Trophoblast cell (in vitro differentiated cells and primary cell): ENCODE measurements around the gene TEX29.

Experiments used
- DNase-seq, 2 donors: peaks; one replicate each; pipeline ENCODE4 v3.0.0-alpha.2; 2016
- H2AFZ ChIP-seq: 2 replicates; pipeline ENCODE4 v1.6.1; 2013; ENCODE audit warnings: low read length, moderate library complexity, mild to moderate bottlenecking; ENCODE audit not compliant: insufficient read depth, poor library complexity
- H2AK5ac ChIP-seq: 2 replicates; pipeline ENCODE4 v1.6.1; 2013; ENCODE audit warnings: mild to moderate bottlenecking, low read length
- H2BK120ac ChIP-seq: 2 replicates; pipeline ENCODE4 v1.6.1; 2013; ENCODE audit warnings: low read length, mild to moderate bottlenecking, moderate library complexity; ENCODE audit not compliant: insufficient read depth, poor library complexity
- H2BK12ac ChIP-seq: 2 replicates; pipeline ENCODE4 v1.6.1; 2013; ENCODE audit warnings: mild to moderate bottlenecking, low read length, moderate library complexity
- H2BK5ac ChIP-seq: 2 replicates; pipeline ENCODE4 v1.6.1; 2013; ENCODE audit warnings: low read length, low read depth, moderate library complexity, mild to moderate bottlenecking; ENCODE audit not compliant: poor library complexity
- H3K14ac ChIP-seq: 2 replicates; pipeline ENCODE4 v1.6.1; 2013; ENCODE audit warnings: mild to moderate bottlenecking, low read length
- H3K18ac ChIP-seq: 2 replicates; pipeline ENCODE4 v1.6.1; 2013; ENCODE audit warnings: mild to moderate bottlenecking, low read length
- H3K23ac ChIP-seq: 2 replicates; pipeline ENCODE4 v1.6.1; 2013; ENCODE audit warnings: low read length
- H3K27ac ChIP-seq: 2 replicates; pipeline ENCODE4 v1.5.1; 2013; ENCODE audit warnings: low read depth, mild to moderate bottlenecking, inconsistent platforms, low read length, moderate library complexity
- H3K27me3 ChIP-seq: 2 replicates; pipeline ENCODE4 v1.6.1; 2013; ENCODE audit warnings: inconsistent platforms, mild to moderate bottlenecking, low read length, moderate library complexity; ENCODE audit not compliant: insufficient read depth
- H3K36me3 ChIP-seq, 2 experiments: 1 replicate in 1 of 2; 2 replicates in 1 of 2; pipeline ENCODE4 v1.6.1; 2013; ENCODE audit warnings: low read length in 2 of 2, mild to moderate bottlenecking in 2 of 2, moderate library complexity in 1 of 2; ENCODE audit not compliant: insufficient read depth in 2 of 2, control insufficient read depth in 1 of 2
- H3K4ac ChIP-seq: 2 replicates; pipeline ENCODE4 v1.6.1; 2013; ENCODE audit warnings: low read depth, mild to moderate bottlenecking, low read length, moderate library complexity
- H3K4me1 ChIP-seq, 2 experiments: 1 replicate in 1 of 2; 2 replicates in 1 of 2; pipeline ENCODE4 v1.6.1; 2013; ENCODE audit warnings: low read length in 2 of 2, mild to moderate bottlenecking in 2 of 2, moderate library complexity in 1 of 2; ENCODE audit not compliant: insufficient read depth in 2 of 2, control insufficient read depth in 1 of 2
- H3K4me2 ChIP-seq: 2 replicates; pipeline ENCODE4 v1.6.1; 2013; ENCODE audit warnings: inconsistent platforms, mild to moderate bottlenecking, low read length, moderate library complexity
- H3K4me3 ChIP-seq: 2 replicates; pipeline ENCODE4 v1.5.1; 2013; ENCODE audit warnings: mild to moderate bottlenecking, low read depth, low read length, inconsistent platforms
- H3K79me1 ChIP-seq: one replicate; pipeline ENCODE4 v1.6.1; 2013; ENCODE audit warnings: low read length
- H3K79me2 ChIP-seq: 2 replicates; pipeline ENCODE4 v1.6.1; 2013; ENCODE audit warnings: low read length, mild to moderate bottlenecking; ENCODE audit not compliant: control insufficient read depth, insufficient read depth, poor library complexity
- H3K9ac ChIP-seq: 2 replicates; pipeline ENCODE4 v1.6.1; 2013; ENCODE audit warnings: mild to moderate bottlenecking, low read length
- H3K9me3 ChIP-seq: 2 replicates; pipeline ENCODE4 v1.6.1; 2013; ENCODE audit warnings: low read depth, mild to moderate bottlenecking, control low read depth, inconsistent platforms, low read length; ENCODE audit not compliant: insufficient read depth
- H4K12ac ChIP-seq: 2 replicates; pipeline ENCODE4 v1.6.1; 2013; ENCODE audit warnings: low read depth, mild to moderate bottlenecking, low read length, moderate library complexity
- H4K8ac ChIP-seq: 2 replicates; pipeline ENCODE4 v1.6.1; 2013; ENCODE audit warnings: low read depth, mild to moderate bottlenecking, low read length, moderate library complexity
- H4K91ac ChIP-seq: one replicate; pipeline ENCODE4 v1.6.1; 2013; ENCODE audit warnings: low read depth, mild to moderate bottlenecking, low read length, moderate library complexity
- WGBS: extraction: QIAGEN DNeasy Blood & Tissue Kit; methylation state at CpG from one replicate; pipeline ENCODE4 v1.1.7; 2013; ENCODE audit warnings: missing lambda C conversion rate; ENCODE audit not compliant: insufficient read length, insufficient coverage; ENCODE audit errors: extremely low coverage; 5-methylcytosine and 5-hydroxymethylcytosine counted together

TEX29 gene

DNA sequence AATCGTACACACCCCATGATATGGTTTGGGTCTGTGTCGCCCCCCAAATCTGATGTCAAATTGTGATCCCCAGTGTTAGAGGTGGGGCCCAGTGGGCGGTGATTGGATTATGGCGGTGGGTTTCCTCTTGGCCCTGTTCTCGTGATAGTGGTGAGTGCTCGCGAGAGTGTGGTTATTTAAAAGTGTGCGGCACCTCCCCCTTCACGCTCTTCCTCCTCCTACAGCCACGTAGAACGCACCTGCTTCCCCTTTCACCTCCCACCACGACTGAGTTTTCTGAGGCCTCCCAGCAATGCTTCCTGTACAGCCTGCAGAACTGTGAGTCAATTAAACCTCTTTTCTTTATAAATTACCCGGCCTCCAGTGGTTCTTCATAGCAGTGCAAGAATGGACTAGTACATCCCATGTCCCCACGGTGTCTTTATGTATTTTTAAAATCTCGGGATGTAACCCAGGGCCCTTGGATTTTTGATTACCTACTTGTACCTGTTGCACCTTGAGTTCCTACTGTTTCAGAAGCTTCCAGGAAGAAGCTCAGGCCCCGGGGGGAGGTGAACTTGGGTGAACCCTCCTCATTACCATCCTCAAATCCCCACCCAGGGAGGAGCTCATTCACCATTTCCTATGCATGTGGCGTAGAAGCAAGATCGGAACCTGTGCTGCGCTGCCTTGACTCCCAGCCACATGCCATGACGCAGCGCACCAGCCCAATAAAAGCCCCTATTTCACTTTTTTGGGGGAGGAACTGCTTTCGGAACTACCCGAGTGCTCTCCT lies 52.4 kb downstream of the TEX29 start:
- no peaks in the 10 kb centered on the region for H3K27me3 ChIP-seq
- no peak overlapping the region for H3K18ac ChIP-seq
- DNase-seq: no peak
- no peak overlapping the region for H2BK12ac ChIP-seq
- H3K4ac ChIP-seq: no peak overlapping the region
- no peaks in the 10 kb centered on the region for H3K79me2 ChIP-seq
- H2AFZ ChIP-seq: no peak overlapping the region
- no peak overlapping the region for H3K23ac ChIP-seq
- H4K8ac ChIP-seq: no peak overlapping the region
- H3K14ac ChIP-seq: no peak overlapping the region
- no peak overlapping the region for H3K4me2 ChIP-seq
- no peaks in the 10 kb centered on the region for H3K36me3 ChIP-seq
- no peak overlapping the region for H2BK120ac ChIP-seq
- no peak overlapping the region for H3K27ac ChIP-seq
- no peak overlapping the region for H4K91ac ChIP-seq
- H3K79me1 ChIP-seq: no peaks in the 10 kb centered on the region
- H3K9me3 ChIP-seq: peaks cover 2% of the 10 kb centered on the region
- no peak overlapping the region for H3K9ac ChIP-seq
- H4K12ac ChIP-seq: no peak overlapping the region
- no peak overlapping the region for H2BK5ac ChIP-seq
- no peak overlapping the region for H2AK5ac ChIP-seq
- H3K4me1 ChIP-seq: no peaks in the 10 kb centered on the region
- no peak overlapping the region for H3K4me3 ChIP-seq
- WGBS: no CpG with 5 or more reads among the region's 23 CpGs

GRCh38 chr13:111373486-111373885 lies 53.0 kb downstream of the TEX29 start:
- Histone ChIP-seq H2BK5ac (no peak overlapping the region), H2AK5ac (no peak overlapping the region), H3K4me2 (no peak overlapping the region), H3K4ac (no peak overlapping the region), H2AFZ (no peak overlapping the region), H3K27me3 (no peaks in the 10 kb centered on the region), H3K9ac (no peak overlapping the region), H3K36me3 (no peaks in the 10 kb centered on the region), H3K79me2 (no peaks in the 10 kb centered on the region), H3K4me3 (no peak overlapping the region), H3K14ac (no peak overlapping the region), H2BK12ac (no peak overlapping the region), H2BK120ac (no peak overlapping the region), H3K4me1 (no peaks in the 10 kb centered on the region), H4K91ac (no peak overlapping the region), H4K12ac (no peak overlapping the region), H3K9me3 (peaks cover 2% of the 10 kb centered on the region), H3K27ac (no peak overlapping the region), H4K8ac (no peak overlapping the region), H3K23ac (no peak overlapping the region), H3K79me1 (no peaks in the 10 kb centered on the region), H3K18ac (no peak overlapping the region)
- no peak for DNase-seq
- no CpG with 5 or more reads among the region's 6 CpGs for WGBS

- no peaks in the 10 kb centered on the region for H3K27me3 ChIP-seq
- no peak overlapping the region for H3K4me3 ChIP-seq
These were observed 60.0 kb downstream of the TEX29 start for GRCh38 chr13:111380431-111380830.

DNA sequence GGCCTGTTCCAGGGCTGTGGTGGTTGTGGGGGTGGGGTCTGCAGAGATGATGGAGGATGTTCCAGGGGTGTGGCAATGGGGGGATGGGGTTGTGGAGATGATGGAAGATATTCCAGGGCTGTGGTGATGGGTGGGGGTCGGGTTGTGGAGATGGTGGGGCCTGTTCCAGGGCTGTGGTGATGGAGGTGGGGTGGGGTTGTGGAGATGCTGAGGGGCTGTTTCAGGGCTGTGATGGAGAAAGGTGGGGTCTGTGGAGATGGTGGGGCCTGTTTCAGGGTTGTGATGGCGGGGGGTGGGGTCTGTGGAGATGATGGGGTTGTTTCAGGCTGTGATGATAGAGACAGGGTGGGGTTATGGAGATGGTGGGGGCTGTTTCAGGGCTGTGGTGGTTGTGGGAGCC lies 62.0 kb downstream of the TEX29 start:
- Histone ChIP-seq H3K36me3 (no peaks in the 10 kb centered on the region), H3K4me1 (no peaks in the 10 kb centered on the region), H4K91ac (no peak overlapping the region), H3K14ac (no peak overlapping the region), H3K79me1 (no peaks in the 10 kb centered on the region), H3K4ac (no peak overlapping the region), H3K4me2 (no peak overlapping the region), H3K4me3 (no peak overlapping the region), H2BK5ac (no peak overlapping the region), H2AK5ac (no peak overlapping the region), H3K27me3 (no peaks in the 10 kb centered on the region), H2AFZ (no peak overlapping the region), H3K23ac (no peak overlapping the region), H2BK12ac (no peak overlapping the region), H3K79me2 (no peaks in the 10 kb centered on the region), H3K27ac (no peak overlapping the region), H2BK120ac (no peak overlapping the region), H3K18ac (no peak overlapping the region), H3K9ac (no peak overlapping the region), H4K8ac (no peak overlapping the region), H3K9me3 (peaks cover 6% of the 10 kb centered on the region), H4K12ac (no peak overlapping the region)
- DNase-seq: no peak
- no CpG with 5 or more reads among the region's 2 CpGs for WGBS

More at GRCh38 chr13:111380431-111380830, 60.0 kb downstream of the TEX29 start:
- H3K79me1 ChIP-seq: no peaks in the 10 kb centered on the region
- no peaks in the 10 kb centered on the region for H3K4me1 ChIP-seq
- H4K12ac ChIP-seq: no peak overlapping the region
- H3K9ac ChIP-seq: no peak overlapping the region
- no peak for DNase-seq
- H3K18ac ChIP-seq: no peak overlapping the region
- no peak overlapping the region for H2BK12ac ChIP-seq
- H4K8ac ChIP-seq: no peak overlapping the region
- WGBS: no CpG with 5 or more reads among the region's 5 CpGs
- H3K4me2 ChIP-seq: no peak overlapping the region
- H3K23ac ChIP-seq: no peak overlapping the region
- H2AK5ac ChIP-seq: no peak overlapping the region
- no peak overlapping the region for H2AFZ ChIP-seq
- H3K9me3 ChIP-seq: peaks cover 6% of the 10 kb centered on the region
- H3K14ac ChIP-seq: no peak overlapping the region
- no peak overlapping the region for H3K27ac ChIP-seq
- no peak overlapping the region for H2BK120ac ChIP-seq
- H3K79me2 ChIP-seq: no peaks in the 10 kb centered on the region
- H3K36me3 ChIP-seq: no peaks in the 10 kb centered on the region
- no peak overlapping the region for H3K4ac ChIP-seq
- H4K91ac ChIP-seq: no peak overlapping the region
- H2BK5ac ChIP-seq: no peak overlapping the region
